Measurements from ENCODE around the gene UPF1. TPM values are rescaled to one million over a fixed set of nuclear protein-coding genes. Genes with fewer than 3 reads are reported as not detected.

The UPF1 gene
- polyA plus RNA-seq, 1 of the 3 experiments (the other 2 are of a cell fraction): 33.3 TPM

DNA sequence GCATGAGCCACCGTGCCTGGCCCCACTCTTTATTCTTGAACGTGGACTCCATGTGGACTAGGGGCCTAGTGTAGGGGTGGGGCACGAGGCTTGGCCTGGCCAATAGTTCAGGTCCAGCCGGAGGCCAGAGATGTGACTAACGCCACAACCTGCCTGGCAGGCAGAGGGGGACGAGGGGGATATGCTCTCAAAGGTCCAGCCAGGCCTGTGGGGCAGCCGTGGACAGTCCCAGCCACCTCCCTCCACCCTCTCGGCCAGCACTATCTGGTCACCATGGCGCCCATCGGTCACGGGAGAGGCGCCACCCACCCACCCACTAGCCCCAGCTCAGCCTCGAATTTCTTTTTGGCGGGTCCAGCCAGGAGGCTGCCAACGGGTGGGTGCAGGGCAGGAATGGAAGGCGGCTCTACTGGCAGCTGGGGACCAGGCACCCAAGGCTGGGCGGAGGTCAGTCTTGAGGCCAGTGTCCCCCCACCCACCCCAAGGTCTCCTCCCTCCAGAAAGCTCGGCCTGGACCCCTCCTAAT is 66.4 kb downstream of the UPF1 start:
- peak; percentile 69 for DNase-seq
- CTCF ChIA-PET: interaction anchor here (1.1 to 6.3 kb wide), 5 partner anchors 21 to 447 kb away, joined by 3 to 76 read pairs (median 5); partner anchors contain the start of genes COPE and DDX49

DNA sequence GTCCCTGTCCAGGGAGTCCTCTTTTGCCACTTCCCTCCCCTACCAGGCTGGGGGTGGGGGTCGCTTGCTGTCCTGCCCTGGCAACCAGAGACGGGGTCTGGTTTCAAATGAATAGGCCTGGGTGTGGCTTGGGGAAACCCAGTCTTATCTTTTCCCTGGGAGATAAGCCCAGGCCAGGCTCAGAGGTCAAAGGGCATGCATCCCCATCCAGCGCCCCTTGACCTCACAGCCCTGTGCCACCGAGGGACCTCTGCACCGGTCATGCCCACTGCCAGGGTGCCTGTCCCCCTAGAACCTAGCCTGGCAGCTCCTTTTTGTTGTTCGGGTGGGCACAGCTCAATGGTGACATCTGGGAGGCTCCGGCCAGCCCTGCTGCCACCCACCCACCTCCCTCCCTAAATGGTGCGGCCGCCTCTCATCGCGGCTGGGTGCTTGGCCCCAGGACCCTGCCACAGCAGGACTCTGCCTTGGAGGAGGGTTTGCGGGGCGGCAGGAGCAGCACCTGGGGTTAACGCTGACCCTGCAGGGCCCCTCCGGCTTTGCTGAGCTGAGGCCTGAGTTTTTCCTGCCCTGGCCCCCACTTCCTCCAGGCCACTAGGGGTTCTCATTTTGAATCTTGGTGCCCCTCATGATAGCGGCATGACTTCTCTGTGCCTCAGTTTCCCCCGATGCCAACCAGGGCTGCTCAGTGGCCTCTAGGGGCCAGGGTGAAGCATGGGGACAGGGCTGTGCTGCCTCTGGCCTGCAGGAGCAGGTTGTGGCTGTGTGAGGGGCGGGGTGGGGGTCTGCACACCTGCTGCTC is 67.0 kb downstream of the UPF1 start:
- no peak for DNase-seq
- Histone ChIP-seq H3F3A (replicated peaks; ENCODE audit: insufficient read depth) (peaks cover 9% of the 10 kb centered on the region), H3K9me2 (no peaks in the 10 kb centered on the region), H3K27ac (ENCODE audit: low read depth in 2 of 2, low read length in 1 of 2) (no peak overlapping the region), H3K79me2 (ENCODE audit: insufficient read depth) (no peaks in the 10 kb centered on the region), H3K27me3 (ENCODE audit: insufficient read depth) (no peaks in the 10 kb centered on the region), H3K36me3 (replicated peaks in 1 of 2; ENCODE audit: control insufficient read depth in 1 of 2, insufficient read depth in 2 of 2, low read length in 1 of 2) (peaks cover 0 to 27% of the 10 kb centered on the region in 2 experiments), H3K4me2 (no peak overlapping the region), H3K9ac (no peak overlapping the region), H2AFZ (ENCODE audit: low read depth) (no peak overlapping the region), H4K20me1 (ENCODE audit: insufficient read depth) (no peaks in the 10 kb centered on the region), H3K4me1 (ENCODE audit: control insufficient read depth in 1 of 2, insufficient read depth in 2 of 2, low read depth in 1 of 2, low read length in 1 of 2) (peaks cover 0 to 20% of the 10 kb centered on the region in 2 experiments; a peak in 1 of 4 replicates), H3K4me3 (ENCODE audit: low read depth in 2 of 2, low read length in 1 of 2) (no peak overlapping the region), H3K9me3 (no peaks in the 10 kb centered on the region)
- WGBS (ENCODE audit: low lambda C conversion rate): 85% methylated on average over 12 of the region's 18 CpGs
- CTCF ChIA-PET: interaction anchor here (1.1 to 6.3 kb wide), 4 partner anchors 20 to 448 kb away, joined by 3 to 76 read pairs (median 6); partner anchors contain the start of genes COPE and DDX49
- TF ChIP-seq SIN3A (IDR thresholded peaks at IDR 0.05; ENCODE audit: borderline replicate concordance, low read depth, low read length) (no peak), RXRA (IDR thresholded peaks at IDR 0.05; ENCODE audit: borderline replicate concordance, low read depth) (no peak), JUND (IDR thresholded peaks at IDR 0.05) (no peak), ELF1 (IDR thresholded peaks at IDR 0.05) (no peak), EZH2phosphoT487 (IDR thresholded peaks at IDR 0.05; ENCODE audit: borderline replicate concordance, low read depth) (no peak), MEF2A (IDR thresholded peaks at IDR 0.05; ENCODE audit: borderline replicate concordance, low read depth) (no peak), NRF1 (IDR thresholded peaks at IDR 0.05; ENCODE audit: low read depth, low read length) (no peak), EP300 (IDR thresholded peaks at IDR 0.05; ENCODE audit: borderline replicate concordance in 1 of 2, low read depth in 1 of 2, low read length in 1 of 2) (no peak), TAF1 (IDR thresholded peaks at IDR 0.05; ENCODE audit: borderline replicate concordance, low read depth, low read length) (no peak), TCF12 (IDR thresholded peaks at IDR 0.05) (no peak), YY1 (IDR thresholded peaks at IDR 0.05; ENCODE audit: low read depth) (no peak)
- TF ChIP-seq, protein P1, sequence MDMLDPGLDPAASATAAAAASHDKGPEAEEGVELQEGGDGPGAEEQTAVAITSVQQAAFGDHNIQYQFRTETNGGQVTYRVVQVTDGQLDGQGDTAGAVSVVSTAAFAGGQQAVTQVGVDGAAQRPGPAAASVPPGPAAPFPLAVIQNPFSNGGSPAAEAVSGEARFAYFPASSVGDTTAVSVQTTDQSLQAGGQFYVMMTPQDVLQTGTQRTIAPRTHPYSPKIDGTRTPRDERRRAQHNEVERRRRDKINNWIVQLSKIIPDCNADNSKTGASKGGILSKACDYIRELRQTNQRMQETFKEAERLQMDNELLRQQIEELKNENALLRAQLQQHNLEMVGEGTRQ (IDR thresholded peaks at IDR 0.05; ENCODE audit: borderline replicate concordance, low read depth, low read length): no peak
- TF ChIP-seq, protein P2, sequence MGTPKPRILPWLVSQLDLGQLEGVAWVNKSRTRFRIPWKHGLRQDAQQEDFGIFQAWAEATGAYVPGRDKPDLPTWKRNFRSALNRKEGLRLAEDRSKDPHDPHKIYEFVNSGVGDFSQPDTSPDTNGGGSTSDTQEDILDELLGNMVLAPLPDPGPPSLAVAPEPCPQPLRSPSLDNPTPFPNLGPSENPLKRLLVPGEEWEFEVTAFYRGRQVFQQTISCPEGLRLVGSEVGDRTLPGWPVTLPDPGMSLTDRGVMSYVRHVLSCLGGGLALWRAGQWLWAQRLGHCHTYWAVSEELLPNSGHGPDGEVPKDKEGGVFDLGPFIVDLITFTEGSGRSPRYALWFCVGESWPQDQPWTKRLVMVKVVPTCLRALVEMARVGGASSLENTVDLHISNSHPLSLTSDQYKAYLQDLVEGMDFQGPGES (IDR thresholded peaks at IDR 0.05; ENCODE audit: low read depth, low read length): no peak
- POLR2A ChIA-PET: interaction anchor here (0.7 to 2.1 kb wide), 2 partner anchors 8 to 21 kb away, joined by 3 to 6 read pairs; partner anchors contain the start of genes COPE and DDX49

More for the DNA sequence above, 66.4 kb downstream of the UPF1 start:
- H3K36me3 ChIP-seq (replicated peaks in 1 of 2; ENCODE audit: control insufficient read depth in 1 of 2, insufficient read depth in 2 of 2, low read length in 1 of 2): peaks cover 0 to 22% of the 10 kb centered on the region in 2 experiments
- no peaks in the 10 kb centered on the region for H4K20me1 ChIP-seq (ENCODE audit: insufficient read depth)
- H3K27me3 ChIP-seq (ENCODE audit: insufficient read depth): no peaks in the 10 kb centered on the region
- no peak overlapping the region for H3K4me2 ChIP-seq
- 61% methylated on average over 7 of the region's 18 CpGs for WGBS (ENCODE audit: low lambda C conversion rate)
- H3K9me2 ChIP-seq: no peaks in the 10 kb centered on the region
- H3F3A ChIP-seq (replicated peaks; ENCODE audit: insufficient read depth): peaks cover 9% of the 10 kb centered on the region
- H2AFZ ChIP-seq (ENCODE audit: low read depth): no peak overlapping the region
- TF ChIP-seq GATA2 (CRISPR knock-in tag; IDR thresholded peaks at IDR 0.05): peak; percentile 28; the same call in 1 of the 2 replicates
- TF ChIP-seq, protein P3, sequence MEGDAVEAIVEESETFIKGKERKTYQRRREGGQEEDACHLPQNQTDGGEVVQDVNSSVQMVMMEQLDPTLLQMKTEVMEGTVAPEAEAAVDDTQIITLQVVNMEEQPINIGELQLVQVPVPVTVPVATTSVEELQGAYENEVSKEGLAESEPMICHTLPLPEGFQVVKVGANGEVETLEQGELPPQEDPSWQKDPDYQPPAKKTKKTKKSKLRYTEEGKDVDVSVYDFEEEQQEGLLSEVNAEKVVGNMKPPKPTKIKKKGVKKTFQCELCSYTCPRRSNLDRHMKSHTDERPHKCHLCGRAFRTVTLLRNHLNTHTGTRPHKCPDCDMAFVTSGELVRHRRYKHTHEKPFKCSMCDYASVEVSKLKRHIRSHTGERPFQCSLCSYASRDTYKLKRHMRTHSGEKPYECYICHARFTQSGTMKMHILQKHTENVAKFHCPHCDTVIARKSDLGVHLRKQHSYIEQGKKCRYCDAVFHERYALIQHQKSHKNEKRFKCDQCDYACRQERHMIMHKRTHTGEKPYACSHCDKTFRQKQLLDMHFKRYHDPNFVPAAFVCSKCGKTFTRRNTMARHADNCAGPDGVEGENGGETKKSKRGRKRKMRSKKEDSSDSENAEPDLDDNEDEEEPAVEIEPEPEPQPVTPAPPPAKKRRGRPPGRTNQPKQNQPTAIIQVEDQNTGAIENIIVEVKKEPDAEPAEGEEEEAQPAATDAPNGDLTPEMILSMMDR (IDR thresholded peaks at IDR 0.05): no peak
- no peak overlapping the region for H3K9ac ChIP-seq
- H3K79me2 ChIP-seq (ENCODE audit: insufficient read depth): no peaks in the 10 kb centered on the region
- POLR2A ChIA-PET: interaction anchor here (0.7 to 2.1 kb wide), 3 partner anchors 9 to 21 kb away, joined by 3 to 6 read pairs (median 3); partner anchors contain the start of genes COPE and DDX49
- no peak overlapping the region for H3K4me3 ChIP-seq (ENCODE audit: low read depth in 2 of 2, low read length in 1 of 2)
- peaks cover 0 to 24% of the 10 kb centered on the region in 2 experiments; a peak in 1 of 4 replicates for H3K4me1 ChIP-seq (ENCODE audit: control insufficient read depth in 1 of 2, insufficient read depth in 2 of 2, low read depth in 1 of 2, low read length in 1 of 2)
- H3K9me3 ChIP-seq: no peaks in the 10 kb centered on the region
- no peak overlapping the region for H3K27ac ChIP-seq (ENCODE audit: low read depth in 2 of 2, low read length in 1 of 2)

All from SK-N-SH (cell line).